Breast epithelium (tissue), 4 donors: Measurements from ENCODE around the gene NBDY. TPM values are rescaled to one million over a fixed set of nuclear protein-coding genes. Genes with fewer than 3 reads are reported as not detected.
"Not testable (repeated sequence)": the region's sequence is repeated elsewhere in the genome, so short reads cannot be mapped to it uniquely, and the experiment has no call there.

Experiments used
- DNase-seq, 2 donors: peaks; one replicate each; pipeline ENCODE4 v3.0.0-alpha.2; 2019; ENCODE audit warnings: low spot score in 2 of 2
- H3K27ac ChIP-seq, 2 donors: fragments of 200-600 bp; sonication (generic) in 1 of 2; one replicate each; pipeline ENCODE4 v1.5.1; 2016 to 2019; ENCODE audit warnings: mild to moderate bottlenecking in 1 of 2
- H3K27me3 ChIP-seq, 2 donors: fragments of 200-600 bp; sonication (generic) in 1 of 2; one replicate each; pipeline versions ENCODE4 v1.5.1 to v1.6.0; 2017 to 2019; ENCODE audit warnings: control low read depth in 1 of 2, mild to moderate bottlenecking in 1 of 2
- H3K36me3 ChIP-seq: fragments of 200-600 bp; one replicate; pipeline ENCODE4 v1.5.1; 2019
- H3K4me1 ChIP-seq, 2 donors: fragments of 200-600 bp; sonication (generic); one replicate each; pipeline ENCODE4 v1.5.1; 2016 to 2019; ENCODE audit warnings: control low read depth in 1 of 2
- H3K4me3 ChIP-seq, 3 donors: fragments of 200-600 bp; sonication (generic); 1 replicate in 2 of 3; 2 replicates in 1 of 3; pipeline ENCODE4 v1.5.1; 2016 to 2019; ENCODE audit warnings: mild to moderate bottlenecking in 3 of 3, moderate library complexity in 2 of 3
- H3K9me3 ChIP-seq, 2 donors: fragments of 200-600 bp; sonication (generic) in 1 of 2; one replicate each; pipeline ENCODE4 v1.5.1; 2016 to 2019; ENCODE audit warnings: control low read depth in 1 of 2
- POLR2A ChIP-seq: fragments of 450-650 bp; IDR thresholded peaks from one replicate; pipeline ENCODE4 v1.6.1; 2016; ENCODE audit warnings: antibody characterized with exemption, mild to moderate bottlenecking, moderate library complexity
- POLR2AphosphoS5 ChIP-seq, 3 donors: sonication (generic); formaldehyde crosslinking; IDR thresholded peaks; one replicate each; pipeline ENCODE4 v1.6.1; 2017; ENCODE audit warnings: antibody characterized with exemption in 3 of 3
- intact Hi-C: fragments of 100-400 bp; cut with DNase I; formaldehyde crosslinking; loops from one replicate; pipeline ENCODE4 v1.15.1; 2023; ENCODE audit warnings: low total_unique reads
- total RNA-seq, 3 donors: library from RNA; depleted of rRNA; stranded (reverse); fragments of >200 nt; gene quantifications; one replicate each; pipeline ENCODE4 v1.1.0, GENCODE V29; 2016
- TF ChIP-seq, protein P1 (sequence below), 3 donors: fragments of 450-650 bp; IDR thresholded peaks; one replicate each; pipeline ENCODE4 v1.5.1; 2016 to 2017; ENCODE audit warnings: antibody characterized with exemption in 3 of 3, mild to moderate bottlenecking in 3 of 3, moderate library complexity in 3 of 3

Gene NBDY
- total RNA-seq, 3 donors from 2014 or later: 6.6 to 15.7 (median 14.5) TPM

DNA sequence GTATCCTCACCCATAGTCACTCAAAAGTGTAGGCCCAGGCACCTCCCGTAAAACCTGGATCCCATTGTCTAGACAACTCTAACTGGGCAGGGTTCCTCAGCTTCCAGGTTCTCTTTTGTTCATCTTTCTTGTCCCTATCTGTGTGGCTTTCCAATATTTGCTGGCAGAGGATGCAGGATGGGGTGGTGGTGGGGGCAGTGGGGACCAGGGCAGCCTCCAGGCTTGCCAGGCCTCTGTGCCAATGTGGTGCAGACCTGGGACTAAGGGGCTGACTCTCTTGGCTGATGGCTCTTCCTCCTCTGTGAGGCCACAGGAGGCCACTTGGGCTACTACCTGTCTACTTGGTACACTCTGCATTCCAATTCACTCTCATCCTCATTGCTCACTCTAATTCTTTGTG lies 76.4 kb downstream of the NBDY start:
- no peak for DNase-seq
- Histone ChIP-seq H3K9me3 (no peaks in the 10 kb centered on the region), H3K36me3 (no peaks in the 10 kb centered on the region), H3K4me3 (no peak overlapping the region), H3K27me3 (no peaks in the 10 kb centered on the region), H3K27ac (no peak overlapping the region), H3K4me1 (no peaks in the 10 kb centered on the region)
- intact Hi-C loops: no loop called here
- TF ChIP-seq POLR2A (no peak), POLR2AphosphoS5 (IDR thresholded peaks at IDR 0.05) (no peak)
- TF ChIP-seq, protein P1, sequence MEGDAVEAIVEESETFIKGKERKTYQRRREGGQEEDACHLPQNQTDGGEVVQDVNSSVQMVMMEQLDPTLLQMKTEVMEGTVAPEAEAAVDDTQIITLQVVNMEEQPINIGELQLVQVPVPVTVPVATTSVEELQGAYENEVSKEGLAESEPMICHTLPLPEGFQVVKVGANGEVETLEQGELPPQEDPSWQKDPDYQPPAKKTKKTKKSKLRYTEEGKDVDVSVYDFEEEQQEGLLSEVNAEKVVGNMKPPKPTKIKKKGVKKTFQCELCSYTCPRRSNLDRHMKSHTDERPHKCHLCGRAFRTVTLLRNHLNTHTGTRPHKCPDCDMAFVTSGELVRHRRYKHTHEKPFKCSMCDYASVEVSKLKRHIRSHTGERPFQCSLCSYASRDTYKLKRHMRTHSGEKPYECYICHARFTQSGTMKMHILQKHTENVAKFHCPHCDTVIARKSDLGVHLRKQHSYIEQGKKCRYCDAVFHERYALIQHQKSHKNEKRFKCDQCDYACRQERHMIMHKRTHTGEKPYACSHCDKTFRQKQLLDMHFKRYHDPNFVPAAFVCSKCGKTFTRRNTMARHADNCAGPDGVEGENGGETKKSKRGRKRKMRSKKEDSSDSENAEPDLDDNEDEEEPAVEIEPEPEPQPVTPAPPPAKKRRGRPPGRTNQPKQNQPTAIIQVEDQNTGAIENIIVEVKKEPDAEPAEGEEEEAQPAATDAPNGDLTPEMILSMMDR (IDR thresholded peaks at IDR 0.05): no peak

DNA sequence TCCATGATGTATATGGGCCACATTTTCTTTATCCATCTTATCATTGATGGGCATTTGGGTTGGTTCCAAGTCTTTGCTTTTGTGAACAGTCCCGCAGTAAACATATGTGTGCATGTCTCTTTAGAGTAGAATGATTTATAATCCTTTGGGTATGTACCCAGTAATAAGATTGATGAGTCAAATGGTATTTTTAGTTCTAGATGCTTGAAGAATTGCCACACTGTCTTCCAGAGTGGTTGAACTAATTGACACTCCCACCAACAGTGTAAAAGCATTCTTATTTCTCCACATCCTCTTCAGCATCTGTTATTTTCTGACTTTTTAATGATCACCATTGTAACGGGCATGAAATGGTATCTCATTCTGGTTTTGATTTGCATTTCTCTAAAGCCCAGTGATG lies 77.1 kb downstream of the NBDY start:
- H3K27me3 ChIP-seq, H3K36me3 ChIP-seq, DNase-seq, H3K4me3 ChIP-seq, H3K27ac ChIP-seq, H3K4me1 ChIP-seq, H3K9me3 ChIP-seq, intact Hi-C loops: not testable (repeated sequence)

DNA sequence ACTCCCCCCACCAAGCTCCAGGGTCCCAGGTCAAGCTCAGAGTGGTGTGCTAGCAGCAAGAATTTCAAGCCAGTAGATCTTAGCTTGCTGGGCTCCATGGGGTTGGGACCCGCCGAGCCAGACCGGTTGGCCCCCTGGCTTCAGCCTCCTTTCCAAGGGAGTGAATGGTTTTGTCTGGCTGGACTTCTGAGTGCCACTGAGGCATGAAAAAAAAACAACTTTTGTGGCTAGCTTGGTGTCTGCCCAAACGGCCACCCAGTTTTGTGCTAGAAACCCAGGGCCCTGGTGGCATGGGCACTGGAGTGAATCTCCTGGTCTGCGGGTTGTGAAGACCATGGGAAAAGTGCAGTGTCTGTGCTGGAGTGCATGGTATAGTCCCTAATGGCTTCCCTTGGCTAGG lies 82.6 kb downstream of the NBDY start:
- Histone ChIP-seq H3K36me3 (no peaks in the 10 kb centered on the region), H3K4me3 (no peak overlapping the region), H3K9me3 (no peaks in the 10 kb centered on the region), H3K27me3 (peaks cover 0 to 19% of the 10 kb centered on the region in 2 donors), H3K4me1 (no peaks in the 10 kb centered on the region), H3K27ac (no peak overlapping the region)
- no peak for TF ChIP-seq POLR2A
- no peak for TF ChIP-seq POLR2AphosphoS5 (IDR thresholded peaks at IDR 0.05)
- TF ChIP-seq, protein P1 (IDR thresholded peaks at IDR 0.05): no peak
- DNase-seq: no peak
- intact Hi-C loops: no loop called here

DNA sequence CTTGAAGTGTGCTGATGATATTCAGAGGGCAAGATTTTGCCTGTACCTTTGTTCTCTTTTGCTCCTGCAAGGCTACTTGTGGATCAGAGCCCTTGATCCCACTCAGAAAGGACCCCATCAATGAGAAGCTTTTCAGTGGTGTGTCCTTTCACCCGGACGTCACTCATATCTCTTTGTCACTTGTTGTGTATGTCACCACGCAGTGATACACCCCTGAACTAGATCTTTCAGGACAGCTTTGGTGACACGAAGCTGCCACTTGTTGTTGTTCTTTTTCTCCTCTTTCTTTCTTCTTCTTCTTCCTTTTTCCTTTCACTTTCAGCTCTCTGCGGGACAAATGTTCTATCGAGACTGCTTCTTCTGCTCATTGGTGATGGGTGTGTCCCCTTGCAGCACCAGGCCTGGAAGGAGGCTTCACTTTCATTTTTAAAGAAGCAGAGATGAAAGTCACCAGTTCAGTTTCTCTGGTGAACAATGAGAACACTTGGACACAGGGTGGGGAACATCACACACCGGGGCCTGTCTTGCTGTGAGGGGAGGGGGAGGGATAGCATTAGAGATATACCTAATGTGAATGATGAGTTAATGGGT lies 83.6 kb downstream of the NBDY start:
- Histone ChIP-seq H3K27ac (peak overlapping the region; percentile 45 to 68), H3K9me3 (no peaks in the 10 kb centered on the region), H3K36me3 (no peaks in the 10 kb centered on the region), H3K4me1 (no peaks in the 10 kb centered on the region), H3K27me3 (peaks cover 0 to 19% of the 10 kb centered on the region in 2 donors), H3K4me3 (peak overlapping the region; percentile 2 to 44 (median 9))
- TF ChIP-seq POLR2AphosphoS5 (IDR thresholded peaks at IDR 0.05) (no peak), POLR2A (no peak)
- TF ChIP-seq, protein P1 (IDR thresholded peaks at IDR 0.05): no peak
- no peak for DNase-seq
- intact Hi-C loops: no loop called here

DNA sequence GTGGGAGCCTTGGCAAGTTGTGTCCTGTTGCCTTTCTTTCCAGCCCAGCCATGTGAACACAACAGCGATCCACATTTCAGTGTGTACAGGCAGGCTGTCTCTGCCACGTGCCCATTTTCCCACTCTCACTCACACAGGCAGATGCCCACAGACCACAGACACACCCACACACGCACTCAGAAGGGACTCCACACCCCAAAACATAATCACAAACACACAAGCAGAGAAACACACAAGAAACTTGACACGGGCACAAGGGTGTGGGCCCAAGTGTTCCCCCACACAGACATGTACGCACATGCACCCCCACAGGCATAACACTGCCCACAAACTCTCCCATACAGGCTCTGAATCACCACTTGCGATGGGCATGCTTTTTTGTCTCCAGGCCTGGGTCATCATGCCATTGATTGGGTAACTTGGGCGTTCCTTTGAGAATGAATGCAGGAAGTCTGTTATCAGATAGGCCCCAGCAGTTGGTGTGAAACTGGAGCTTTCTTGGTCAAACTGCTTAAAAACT lies 84.3 kb downstream of the NBDY start:
- no peaks in the 10 kb centered on the region for H3K36me3 ChIP-seq
- peak overlapping the region; percentile 45 to 68 for H3K27ac ChIP-seq
- peak overlapping the region in 1 of 3 donors; percentile 44 for H3K4me3 ChIP-seq
- intact Hi-C loops: no loop called here
- DNase-seq: peak in 1 of 2 donors; percentile 57
- peaks cover 0 to 19% of the 10 kb centered on the region in 2 donors for H3K27me3 ChIP-seq
- no peaks in the 10 kb centered on the region for H3K4me1 ChIP-seq
- no peaks in the 10 kb centered on the region for H3K9me3 ChIP-seq
- TF ChIP-seq POLR2A (no peak), POLR2AphosphoS5 (IDR thresholded peaks at IDR 0.05) (no peak)
- TF ChIP-seq, protein P1 (IDR thresholded peaks at IDR 0.05): no peak
